ENCODE data around the gene PCNX1. TPM values are rescaled to one million over a fixed set of nuclear protein-coding genes. Genes with fewer than 3 reads are reported as not detected.

PCNX1 gene
- total and polyA plus RNA-seq, 2 donors (not counting 1 experiment from before 2014, with no cell fraction given): 17.0 to 84.5 TPM

GRCh38 chr14:70909733-70910614 is 2.7 kb downstream of the PCNX1 start:
- peaks cover 25% of the 10 kb centered on the region for H4K20me1 ChIP-seq (ENCODE audit: control insufficient read depth, insufficient read depth, low read length, poor library complexity, severe bottlenecking)
- H2AFZ ChIP-seq (ENCODE audit: insufficient read depth, low read depth, low read length, poor library complexity, severe bottlenecking): no peak overlapping the region
- Mint-ChIP-seq H3K27me3 (no peaks in the 10 kb centered on the region), H3K9me3 (ENCODE audit: insufficient read depth) (no peaks in the 10 kb centered on the region), H3K27ac (peak overlapping the region; percentile 66), H3K4me1 (peaks cover 43% of the 10 kb centered on the region), H3K4me3 (peak overlapping the region; percentile 90)
- intact Hi-C loops (cut with micrococcal nuclease): loop anchor here (5.0 kb wide), 2 partner anchors 253 to 1143 kb away; partner anchors contain the start of gene SRSF5
- no peak overlapping the region for H3K27ac ChIP-seq (ENCODE audit: low read length in 2 of 2)
- POLR2A ChIA-PET: no interaction called here
- no peak for TF ChIP-seq CTCF (IDR thresholded peaks at IDR 0.05)
- TF ChIP-seq EZH2 (IDR thresholded peaks at IDR 0.05; ENCODE audit: borderline replicate concordance, insufficient read depth, low read depth, low read length, poor library complexity, severe bottlenecking): no peak
- peaks cover 89% of the 10 kb centered on the region for H3K79me2 ChIP-seq (ENCODE audit: control insufficient read depth, insufficient read depth, low read length)
- H3K4me1 ChIP-seq (ENCODE audit: control insufficient read depth in 2 of 2, insufficient read depth in 2 of 2, low read length in 2 of 2): peaks cover 22 to 25% of the 10 kb centered on the region in 2 donors
- no peak overlapping the region for H3K4me3 ChIP-seq (ENCODE audit: control extremely low read depth in 1 of 5, extremely low read depth in 1 of 5, insufficient read depth in 1 of 5, low read depth in 2 of 5, low read length in 4 of 5)
- ATAC-seq (ENCODE audit: low read depth) (no peak), DNase-seq (peak; percentile 10)
- WGBS (ENCODE audit: insufficient coverage): 96% methylated on average over 4 of the region's 10 CpGs
- H3K36me3 ChIP-seq (replicated peaks in 1 of 2; ENCODE audit: control extremely low read depth in 1 of 2, control insufficient read depth in 1 of 2, extremely low read depth in 1 of 2, insufficient read depth in 2 of 2, low read length in 1 of 2): no peaks in the 10 kb centered on the region
- CTCF ChIA-PET: no interaction called here
- no peaks in the 10 kb centered on the region for H3K9me3 ChIP-seq (ENCODE audit: control extremely low read depth in 1 of 3, control insufficient read depth in 2 of 3, insufficient read depth in 1 of 3, low read length in 2 of 3)
- H3K27me3 ChIP-seq (replicated peaks in 1 of 4; ENCODE audit: control extremely low read depth in 1 of 4, control insufficient read depth in 3 of 4, insufficient read depth in 4 of 4, low read length in 3 of 4): no peaks in the 10 kb centered on the region
- peak overlapping the region; percentile 90 for H3K4me2 ChIP-seq (replicated peaks; ENCODE audit: low read depth, low read length, poor library complexity, severe bottlenecking)
- no peak overlapping the region for H3K9ac ChIP-seq (ENCODE audit: low read length)

- Histone ChIP-seq H3K27ac (ENCODE audit: low read length in 2 of 2) (peak overlapping the region in 1 of 2 donors; percentile 0), H2AFZ (ENCODE audit: insufficient read depth, low read depth, low read length, poor library complexity, severe bottlenecking) (no peak overlapping the region), H3K4me1 (ENCODE audit: control insufficient read depth in 2 of 2, insufficient read depth in 2 of 2, low read length in 2 of 2) (peaks cover 3 to 12% of the 10 kb centered on the region in 2 donors), H3K4me2 (replicated peaks; ENCODE audit: low read depth, low read length, poor library complexity, severe bottlenecking) (no peak overlapping the region), H3K27me3 (replicated peaks in 1 of 4; ENCODE audit: control extremely low read depth in 1 of 4, control insufficient read depth in 3 of 4, insufficient read depth in 4 of 4, low read length in 3 of 4) (no peaks in the 10 kb centered on the region), H4K20me1 (ENCODE audit: control insufficient read depth, insufficient read depth, low read length, poor library complexity, severe bottlenecking) (peaks cover 30% of the 10 kb centered on the region), H3K36me3 (replicated peaks in 1 of 2; ENCODE audit: control extremely low read depth in 1 of 2, control insufficient read depth in 1 of 2, extremely low read depth in 1 of 2, insufficient read depth in 2 of 2, low read length in 1 of 2) (peaks cover 0 to 2% of the 10 kb centered on the region in 2 experiments), H3K9ac (ENCODE audit: low read length) (no peak overlapping the region), H3K4me3 (ENCODE audit: control extremely low read depth in 1 of 5, extremely low read depth in 1 of 5, insufficient read depth in 1 of 5, low read depth in 2 of 5, low read length in 4 of 5) (no peak overlapping the region), H3K9me3 (ENCODE audit: control extremely low read depth in 1 of 3, control insufficient read depth in 2 of 3, insufficient read depth in 1 of 3, low read length in 2 of 3) (no peaks in the 10 kb centered on the region), H3K79me2 (ENCODE audit: control insufficient read depth, insufficient read depth, low read length) (peaks cover 87% of the 10 kb centered on the region)
- ChIA-PET POLR2A (no interaction called here), CTCF (no interaction called here)
- no peak overlapping the region for H3K27ac Mint-ChIP-seq
- intact Hi-C loops (cut with micrococcal nuclease): no loop called here
- H3K27me3 Mint-ChIP-seq: no peaks in the 10 kb centered on the region
- DNase-seq (no peak), ATAC-seq (ENCODE audit: low read depth) (no peak)
- peaks cover 66% of the 10 kb centered on the region for H3K4me1 Mint-ChIP-seq
- H3K9me3 Mint-ChIP-seq (ENCODE audit: insufficient read depth): no peaks in the 10 kb centered on the region
- no peak overlapping the region for H3K4me3 Mint-ChIP-seq
- TF ChIP-seq EZH2 (IDR thresholded peaks at IDR 0.05; ENCODE audit: borderline replicate concordance, insufficient read depth, low read depth, low read length, poor library complexity, severe bottlenecking): no peak
- no peak for TF ChIP-seq CTCF (IDR thresholded peaks at IDR 0.05)
These were observed 8.2 kb downstream of the PCNX1 start for GRCh38 chr14:70915415-70915814.
